ENCODE data around the gene PCBP4. TPM values are rescaled to one million over a fixed set of nuclear protein-coding genes. Genes with fewer than 3 reads are reported as not detected.

The PCBP4 gene
- total RNA-seq, 2 experiments from 2014 or later = 31.0 to 34.2 TPM

DNA sequence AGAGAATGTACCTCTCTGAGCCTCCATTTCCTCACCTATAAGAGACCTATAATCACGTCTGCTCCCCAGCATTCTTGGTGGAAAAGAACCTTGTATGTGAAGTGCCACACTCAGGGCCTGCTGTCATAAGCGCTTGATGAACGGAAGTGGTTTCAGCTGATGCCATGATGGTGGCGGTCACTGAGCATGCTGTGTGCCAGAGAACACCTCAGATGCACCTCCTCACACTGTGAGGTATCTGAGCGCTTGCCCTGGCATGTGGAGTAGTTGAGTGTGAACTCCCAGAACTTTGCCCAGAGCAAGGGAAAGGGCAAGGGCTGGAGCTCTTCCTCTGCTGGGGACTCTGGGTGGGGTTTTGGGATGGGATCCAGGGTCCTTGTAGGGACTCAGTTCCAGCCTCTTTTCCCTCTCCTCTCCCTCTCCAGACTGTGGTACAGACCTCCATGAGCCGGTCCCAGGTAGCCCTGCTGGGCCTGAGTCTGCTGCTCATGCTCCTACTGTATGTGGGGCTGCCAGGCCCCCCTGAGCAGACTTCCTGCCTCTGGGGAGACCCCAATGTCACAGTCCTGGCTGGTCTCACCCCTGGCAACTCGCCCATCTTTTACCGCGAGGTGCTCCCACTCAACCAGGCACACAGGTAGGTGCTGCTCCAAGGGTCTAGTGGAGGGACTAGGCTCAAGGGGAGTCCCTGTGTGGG lies 10.3 kb upstream of the PCBP4 start:
- Mint-ChIP-seq H3K4me1 (peaks cover 51% of the 10 kb centered on the region), H3K36me3 (ENCODE audit: low read depth) (peaks cover 9% of the 10 kb centered on the region), H3K4me3 (no peak overlapping the region), H3K9me3 (no peaks in the 10 kb centered on the region), H3K27ac (peak overlapping the region; percentile 57), H3K27me3 (no peaks in the 10 kb centered on the region)
- peak; percentile 63 for DNase-seq
- POLR2A ChIA-PET = interaction anchor here (0.6 to 3.9 kb wide), 3 partner anchors 17 to 35 kb away, joined by 3 to 16 read pairs (median 4); partner anchors contain the start of gene RPL29
- CTCF ChIA-PET = interaction anchor here (1.2 kb wide), 1 partner anchor 36 kb away, joined by 3 read pairs; the partner anchor contains the start of gene RRP9

GRCh38 chr3:51975852-51976549 lies 8.7 kb upstream of the PCBP4 start:
- CTCF ChIA-PET = interaction anchor here (1.2 to 5.0 kb wide), 3 partner anchors 7 to 34 kb away, joined by 3 to 52 read pairs (median 43); partner anchors contain the start of genes ACY1, PARP3 and RRP9
- H3K9me3 Mint-ChIP-seq = no peaks in the 10 kb centered on the region
- peak overlapping the region; percentile 78 for H3K4me3 Mint-ChIP-seq
- peaks cover 44% of the 10 kb centered on the region for H3K4me1 Mint-ChIP-seq
- peak overlapping the region; percentile 77 for H3K27ac Mint-ChIP-seq
- no peaks in the 10 kb centered on the region for H3K27me3 Mint-ChIP-seq
- POLR2A ChIA-PET = interaction anchor here (0.8 to 3.9 kb wide), 4 partner anchors 8 to 301 kb away, joined by 3 to 40 read pairs (median 10); partner anchors contain the start of genes ACY1 and RPL29
- peaks cover 4% of the 10 kb centered on the region for H3K36me3 Mint-ChIP-seq (ENCODE audit: low read depth)
- peak; percentile 38 for DNase-seq

DNA sequence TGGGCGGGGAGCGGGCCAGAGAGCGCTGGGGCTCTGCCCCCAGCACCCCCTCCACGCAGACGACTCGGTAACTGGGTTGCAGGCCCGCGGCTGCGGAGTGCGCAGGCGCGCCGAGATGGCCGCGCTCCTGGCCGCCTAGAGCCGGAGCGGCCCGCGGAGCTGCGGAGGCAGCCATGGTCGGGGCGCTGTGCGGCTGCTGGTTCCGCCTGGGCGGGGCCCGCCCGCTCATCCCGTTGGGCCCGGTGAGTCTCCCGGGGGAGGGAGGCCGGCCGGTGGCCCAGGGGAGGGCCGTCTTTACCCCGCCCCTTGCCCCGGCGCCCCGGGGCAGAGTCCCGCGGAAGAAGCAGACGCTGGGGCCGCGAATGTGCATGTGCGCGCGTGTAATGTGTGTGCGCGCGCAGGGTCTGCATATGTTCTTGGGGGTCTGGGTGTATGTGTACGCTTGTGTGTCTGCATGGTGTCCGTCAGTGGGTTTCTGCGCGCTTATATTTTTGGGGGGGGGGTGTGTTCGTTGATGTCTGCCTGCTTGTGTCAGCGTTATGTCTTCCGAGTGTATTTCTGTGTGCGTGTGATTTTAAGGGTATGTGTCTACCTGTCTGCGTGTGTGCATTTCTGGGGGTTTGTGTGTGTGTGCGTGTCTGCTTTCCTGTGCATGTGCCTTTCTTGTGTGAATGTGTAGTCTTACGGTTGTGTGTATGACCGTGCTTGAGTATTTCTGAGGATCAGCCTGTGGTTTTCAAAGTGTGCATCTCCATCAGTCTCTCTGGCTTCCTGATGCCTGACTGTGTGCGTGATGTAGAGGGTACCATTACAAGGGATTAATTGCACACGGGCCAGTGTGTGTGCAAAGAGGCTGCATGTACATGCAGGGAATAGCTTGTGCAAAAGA lies 8.0 kb upstream of the PCBP4 start, which contains the start of gene ABHD14A:
Gene ABHD14A, plus strand, starts transcription at position 102 of the 889 bp plus-strand sequence. Its CDS starts 72 bp downstream, at position 174.
- no peaks in the 10 kb centered on the region for H3K9me3 Mint-ChIP-seq
- DNase-seq = peak; percentile 74
- ChIA-PET CTCF (interaction anchor here (0.7 to 5.0 kb wide), 3 partner anchors 8 to 33 kb away, joined by 3 to 52 read pairs (median 43); partner anchors contain the start of genes ACY1, PARP3 and RRP9), POLR2A (interaction anchor here (0.6 to 3.2 kb wide), 6 partner anchors 8 to 81 kb away, joined by 3 to 40 read pairs (median 6); partner anchors contain the start of genes ACY1, DUSP7, PARP3 and RRP9)
- H3K36me3 Mint-ChIP-seq (ENCODE audit: low read depth) = peaks cover 4% of the 10 kb centered on the region
- peak within 1 kb of the TSS; percentile 91 for H3K27ac Mint-ChIP-seq
- no peaks in the 10 kb centered on the region for H3K27me3 Mint-ChIP-seq
- H3K4me3 Mint-ChIP-seq = peak within 1 kb of the TSS; percentile 98
- H3K4me1 Mint-ChIP-seq = peaks cover 43% of the 10 kb centered on the region

- Mint-ChIP-seq H3K4me3 (peak overlapping the region; percentile 98), H3K27ac (peak overlapping the region; percentile 91), H3K4me1 (peaks cover 43% of the 10 kb centered on the region), H3K36me3 (ENCODE audit: low read depth) (peaks cover 4% of the 10 kb centered on the region), H3K9me3 (no peaks in the 10 kb centered on the region), H3K27me3 (no peaks in the 10 kb centered on the region)
- peak; percentile 27 for DNase-seq
- ChIA-PET POLR2A (interaction anchor here (0.7 to 3.2 kb wide), 13 partner anchors 9 to 474 kb away, joined by 3 to 40 read pairs (median 4); partner anchors contain the start of genes ACY1, PARP3, POC1A and RPL29), CTCF (interaction anchor here (0.7 to 5.0 kb wide), 19 partner anchors 9 to 435 kb away, joined by 3 to 52 read pairs (median 4); partner anchors contain the start of genes ACY1, DUSP7, PARP3 and RPL29)
Measured at GRCh38 chr3:51974277-51974962, 7.2 kb upstream of the PCBP4 start.

DNA sequence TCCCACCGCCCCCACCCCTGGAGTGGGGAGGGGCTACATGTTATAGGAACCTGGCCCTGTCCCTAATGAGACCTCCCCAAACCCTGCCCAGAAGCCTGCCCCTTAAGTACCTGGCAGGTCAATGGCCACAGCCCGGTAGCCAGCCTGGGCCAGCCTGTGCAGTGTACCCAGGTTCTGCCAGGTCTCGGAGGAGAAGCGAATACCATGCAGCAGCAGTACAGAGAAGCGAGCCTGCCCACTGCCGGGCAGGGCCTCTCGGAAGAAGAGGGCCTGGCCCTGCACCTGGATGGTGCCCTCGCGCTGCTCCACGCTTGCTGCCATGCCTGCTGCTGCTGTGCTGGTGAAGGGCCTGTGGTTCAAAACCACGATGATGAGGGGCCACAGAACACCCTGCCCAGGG lies 4.1 kb upstream of the PCBP4 start:
- Mint-ChIP-seq H3K4me1 (peaks cover 45% of the 10 kb centered on the region), H3K27ac (no peak overlapping the region), H3K4me3 (no peak overlapping the region), H3K9me3 (no peaks in the 10 kb centered on the region), H3K36me3 (ENCODE audit: low read depth) (peaks cover 4% of the 10 kb centered on the region), H3K27me3 (no peaks in the 10 kb centered on the region)
- DNase-seq = no peak
- CTCF ChIA-PET = interaction anchor here (5.0 kb wide), 1 partner anchor 29 kb away, joined by 52 read pairs; the partner anchor contains the start of genes PARP3 and RRP9
- POLR2A ChIA-PET = no interaction called here

GRCh38 chr3:51970606-51971300 lies 3.5 kb upstream of the PCBP4 start:
- CTCF ChIA-PET = no interaction called here
- Mint-ChIP-seq H3K4me1 (peaks cover 47% of the 10 kb centered on the region), H3K4me3 (no peak overlapping the region), H3K9me3 (no peaks in the 10 kb centered on the region), H3K27me3 (no peaks in the 10 kb centered on the region), H3K36me3 (ENCODE audit: low read depth) (peaks cover 4% of the 10 kb centered on the region), H3K27ac (no peak overlapping the region)
- no peak for DNase-seq
- POLR2A ChIA-PET = interaction anchor here (2.5 kb wide), 1 partner anchor 12 kb away, joined by 10 read pairs; the partner anchor contains the start of gene ACY1

GRCh38 chr3:51969841-51970240 lies 2.6 kb upstream of the PCBP4 start:
- Mint-ChIP-seq H3K9me3 (no peaks in the 10 kb centered on the region), H3K27ac (no peak overlapping the region), H3K27me3 (peaks cover 5% of the 10 kb centered on the region), H3K4me1 (peaks cover 47% of the 10 kb centered on the region), H3K36me3 (ENCODE audit: low read depth) (peaks cover 4% of the 10 kb centered on the region), H3K4me3 (no peak overlapping the region)
- ChIA-PET CTCF (interaction anchor here (0.9 to 1.0 kb wide), 3 partner anchors 15 to 27 kb away, joined by 3 to 4 read pairs (median 3); partner anchors contain the start of genes PARP3 and RPL29), POLR2A (interaction anchor here (1.0 to 2.6 kb wide), 3 partner anchors 13 to 295 kb away, joined by 3 to 10 read pairs (median 10); partner anchors contain the start of genes ACY1, PARP3 and RRP9)
- no peak for DNase-seq

DNA sequence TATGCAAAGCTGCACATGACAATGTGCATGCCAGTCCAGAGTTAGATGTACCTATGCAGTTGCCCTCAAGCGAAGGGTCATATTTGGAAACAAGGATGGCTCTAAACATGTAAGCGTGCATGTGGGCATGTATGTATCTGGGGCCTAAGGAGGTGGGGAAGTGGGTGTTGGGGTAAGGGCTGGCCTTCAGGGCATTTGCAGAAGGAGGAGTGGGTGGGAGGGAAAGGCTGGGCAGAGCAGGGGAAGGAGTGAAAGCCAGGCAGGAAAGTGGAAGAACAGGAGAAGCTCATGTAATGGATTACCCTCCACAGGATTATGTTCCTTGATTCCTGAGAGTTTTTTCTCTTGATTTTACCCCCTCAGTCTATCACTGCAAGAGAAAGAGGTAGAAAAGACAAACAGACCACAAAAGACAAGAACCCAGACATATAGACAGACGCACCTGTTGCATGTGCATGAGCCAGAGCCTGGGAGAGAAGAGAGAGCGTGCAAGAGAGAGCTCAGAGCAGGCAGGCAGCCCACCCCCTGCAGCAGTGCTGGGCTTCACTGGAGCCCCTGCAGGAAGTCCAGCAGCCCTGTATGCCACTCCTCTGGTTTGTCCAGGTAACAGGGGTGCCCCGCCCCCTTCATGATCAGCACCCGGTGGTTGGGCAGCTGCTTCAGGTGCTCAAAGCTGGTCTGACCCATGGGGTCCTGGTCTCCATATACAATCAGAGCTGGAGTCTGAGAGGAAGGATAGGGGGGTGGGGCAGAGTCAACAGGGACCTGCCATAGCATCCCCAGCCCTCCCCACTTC lies 1.8 kb upstream of the PCBP4 start:
- Mint-ChIP-seq H3K36me3 (ENCODE audit: low read depth) (peaks cover 4% of the 10 kb centered on the region), H3K27ac (no peak overlapping the region), H3K4me3 (peak overlapping the region; percentile 57), H3K27me3 (peaks cover 5% of the 10 kb centered on the region), H3K4me1 (peaks cover 41% of the 10 kb centered on the region), H3K9me3 (no peaks in the 10 kb centered on the region)
- CTCF ChIA-PET = interaction anchor here (0.9 to 1.0 kb wide), 3 partner anchors 16 to 27 kb away, joined by 3 to 4 read pairs (median 3); partner anchors contain the start of genes PARP3 and RPL29
- POLR2A ChIA-PET = interaction anchor here (1.0 to 2.6 kb wide), 5 partner anchors 14 to 294 kb away, joined by 3 to 10 read pairs (median 5); partner anchors contain the start of genes ACY1, PARP3 and RRP9
- DNase-seq = no peak

GRCh38 chr3:51968170-51968775 lies 1.0 kb upstream of the PCBP4 start:
- H3K27me3 Mint-ChIP-seq = peaks cover 5% of the 10 kb centered on the region
- no peaks in the 10 kb centered on the region for H3K36me3 Mint-ChIP-seq (ENCODE audit: low read depth)
- no peak for DNase-seq
- peaks cover 34% of the 10 kb centered on the region for H3K4me1 Mint-ChIP-seq
- H3K27ac Mint-ChIP-seq = no peak overlapping the region
- H3K4me3 Mint-ChIP-seq = peak overlapping the region; percentile 80
- no peaks in the 10 kb centered on the region for H3K9me3 Mint-ChIP-seq
- CTCF ChIA-PET = no interaction called here
- POLR2A ChIA-PET = interaction anchor here (1.0 to 2.6 kb wide), 5 partner anchors 15 to 180 kb away, joined by 3 to 10 read pairs (median 5); partner anchors contain the start of genes ACY1, PARP3, RPL29 and RRP9

- ChIA-PET CTCF (interaction anchor here (1.6 kb wide), 1 partner anchor 24 kb away, joined by 4 read pairs; no protein-coding TSS in a partner anchor), POLR2A (interaction anchor here (0.7 to 1.0 kb wide), 2 partner anchors 20 to 29 kb away, joined by 3 read pairs; partner anchors contain the start of gene RPL29)
- no peak for DNase-seq
- Mint-ChIP-seq H3K36me3 (ENCODE audit: low read depth) (no peaks in the 10 kb centered on the region), H3K9me3 (no peaks in the 10 kb centered on the region), H3K27ac (peak overlapping the region; percentile 23), H3K27me3 (peaks cover 9% of the 10 kb centered on the region), H3K4me3 (peak overlapping the region; percentile 79), H3K4me1 (peaks cover 31% of the 10 kb centered on the region)
Measured at GRCh38 chr3:51966922-51967383, 301 bp downstream of the PCBP4 start.
